Neuronal stem cell (in vitro differentiated cells): ENCODE data around the gene CDC40.

Source experiments
- DNase-seq: peaks from one replicate; pipeline ENCODE4 v3.0.0-alpha.2; 2013; ENCODE audit warnings: low spot score
- H2AFZ ChIP-seq: one replicate; pipeline ENCODE4 v1.6.1; 2013; ENCODE audit warnings: mild to moderate bottlenecking, low read length, inconsistent platforms
- H2AK5ac ChIP-seq: 2 replicates; pipeline ENCODE4 v1.6.1; 2013; ENCODE audit warnings: low read depth, mild to moderate bottlenecking, inconsistent platforms, low read length, moderate library complexity, mixed read lengths
- H2BK120ac ChIP-seq: 2 replicates; pipeline ENCODE4 v1.6.1; 2013; ENCODE audit warnings: low read depth, mild to moderate bottlenecking, inconsistent platforms, low read length, moderate library complexity, mixed read lengths
- H2BK12ac ChIP-seq: one replicate; pipeline ENCODE4 v1.6.1; 2013; ENCODE audit warnings: low read length, inconsistent platforms
- H2BK15ac ChIP-seq: 2 replicates; pipeline ENCODE4 v1.6.1; 2013; ENCODE audit warnings: mild to moderate bottlenecking, low read length, inconsistent platforms, mixed read lengths
- H2BK5ac ChIP-seq: one replicate; pipeline ENCODE4 v1.6.1; 2013; ENCODE audit warnings: inconsistent platforms, mild to moderate bottlenecking, low read length, moderate library complexity
- H3K14ac ChIP-seq: one replicate; pipeline ENCODE4 v1.6.1; 2013; ENCODE audit warnings: low read length, inconsistent platforms
- H3K18ac ChIP-seq: 2 replicates; pipeline ENCODE4 v1.6.1; 2013; ENCODE audit warnings: low read length, inconsistent platforms
- H3K23ac ChIP-seq: 2 replicates; pipeline ENCODE4 v1.6.1; 2013; ENCODE audit warnings: low read depth, mild to moderate bottlenecking, mixed read lengths, low read length, inconsistent platforms; ENCODE audit not compliant: poor library complexity
- H3K27ac ChIP-seq: replicated peaks from 3 replicates; pipeline ENCODE4 v1.5.1; 2013; ENCODE audit warnings: low read length, inconsistent platforms
- H3K27me3 ChIP-seq, 3 experiments: 2 replicates each; pipeline ENCODE4 v1.6.1; 2013; ENCODE audit warnings: low read length in 3 of 3, mild to moderate bottlenecking in 2 of 3, inconsistent platforms in 1 of 3, low read depth in 1 of 3, mixed read lengths in 1 of 3, moderate library complexity in 1 of 3; ENCODE audit not compliant: control insufficient read depth in 3 of 3, insufficient read depth in 3 of 3
- H3K36me3 ChIP-seq, 2 donors: replicated peaks in 1 of 2; 2 replicates each; pipeline ENCODE4 v1.6.1; 2013; ENCODE audit warnings: low read length in 2 of 2; ENCODE audit not compliant: control insufficient read depth in 2 of 2, insufficient read depth in 2 of 2
- H3K4ac ChIP-seq: 2 replicates; pipeline ENCODE4 v1.6.1; 2013; ENCODE audit warnings: inconsistent platforms, mild to moderate bottlenecking, low read length, moderate library complexity
- H3K4me1 ChIP-seq, 2 donors: 1 replicate in 1 of 2; 2 replicates in 1 of 2; pipeline ENCODE4 v1.6.1; 2013; ENCODE audit warnings: low read length in 2 of 2, low read depth in 1 of 2; ENCODE audit not compliant: control insufficient read depth in 2 of 2, insufficient read depth in 1 of 2
- H3K4me2 ChIP-seq: one replicate; pipeline ENCODE4 v1.6.1; 2013; ENCODE audit warnings: mild to moderate bottlenecking, low read length, inconsistent platforms; ENCODE audit not compliant: insufficient read depth, poor library complexity, severe bottlenecking
- H3K4me3 ChIP-seq, 2 donors: 2 replicates each; pipeline ENCODE4 v1.5.1; 2013; ENCODE audit warnings: low read length in 2 of 2, mild to moderate bottlenecking in 2 of 2, inconsistent platforms in 1 of 2, moderate library complexity in 1 of 2
- H3K79me1 ChIP-seq: one replicate; pipeline ENCODE4 v1.6.1; 2013; ENCODE audit warnings: low read depth, mild to moderate bottlenecking, inconsistent platforms, low read length, moderate library complexity
- H3K9ac ChIP-seq: one replicate; pipeline ENCODE4 v1.6.1; 2013; ENCODE audit warnings: mild to moderate bottlenecking, low read depth, low read length, inconsistent platforms; ENCODE audit not compliant: poor library complexity
- H3K9me3 ChIP-seq, 2 donors: replicated peaks in 1 of 2; 2 replicates each; pipeline versions ENCODE3 to v1.6.1; 2013; ENCODE audit warnings: low read length in 2 of 2, mild to moderate bottlenecking in 2 of 2, inconsistent platforms in 1 of 2, low read depth in 1 of 2, mixed read lengths in 1 of 2, moderate library complexity in 1 of 2; ENCODE audit not compliant: control insufficient read depth in 2 of 2, insufficient read depth in 1 of 2
- H4K8ac ChIP-seq: one replicate; pipeline ENCODE4 v1.6.1; 2013; ENCODE audit warnings: low read depth, mild to moderate bottlenecking, inconsistent platforms, low read length, moderate library complexity
- H4K91ac ChIP-seq: one replicate; pipeline ENCODE4 v1.6.1; 2013; ENCODE audit warnings: low read length, low read depth, mild to moderate bottlenecking, inconsistent platforms; ENCODE audit not compliant: poor library complexity
- WGBS, 2 donors: extraction: QIAGEN DNeasy Blood & Tissue Kit; methylation state at CpG; one replicate each; pipeline ENCODE4 v1.1.7; 2013; ENCODE audit warnings: missing lambda C conversion rate in 2 of 2, mixed read lengths in 1 of 2; ENCODE audit not compliant: insufficient read length in 2 of 2, insufficient replicate concordance in 1 of 2; ENCODE audit errors: extremely low coverage in 2 of 2; 5-methylcytosine and 5-hydroxymethylcytosine counted together

CDC40 gene

DNA sequence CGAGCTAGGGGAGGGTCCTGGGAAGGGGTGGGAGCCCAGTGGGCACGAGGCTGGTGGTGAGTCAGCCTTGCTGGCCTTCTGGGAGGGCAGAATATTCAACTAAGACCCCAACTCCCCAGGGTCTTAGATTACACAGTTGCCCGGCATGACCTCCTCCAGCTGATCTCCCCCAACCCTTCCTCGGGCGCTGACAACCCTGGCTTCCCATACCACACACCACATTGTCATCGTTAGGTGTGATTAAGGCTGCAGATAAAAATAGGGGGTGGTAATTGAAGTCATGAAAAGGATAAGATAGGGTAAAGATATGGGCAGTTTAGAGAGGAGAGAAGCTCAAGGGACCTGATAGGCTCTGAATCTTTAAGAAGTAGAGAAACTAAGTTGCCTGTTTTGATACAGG is 10.5 kb downstream of the CDC40 start:
- Histone ChIP-seq H3K4ac (no peak overlapping the region), H3K14ac (no peak overlapping the region), H3K18ac (no peak overlapping the region), H3K79me1 (peaks cover 1% of the 10 kb centered on the region), H2BK5ac (no peak overlapping the region), H3K4me1 (no peaks in the 10 kb centered on the region), H3K4me2 (no peak overlapping the region), H2BK15ac (no peak overlapping the region), H2BK120ac (no peak overlapping the region), H4K91ac (no peak overlapping the region), H3K9ac (no peak overlapping the region), H3K4me3 (no peak overlapping the region), H3K23ac (no peak overlapping the region), H2AFZ (no peak overlapping the region), H3K9me3 (peaks cover 0 to 2% of the 10 kb centered on the region in 2 donors), H4K8ac (no peak overlapping the region), H3K36me3 (peaks cover 0 to 20% of the 10 kb centered on the region in 2 donors), H2BK12ac (no peak overlapping the region), H3K27me3 (no peaks in the 10 kb centered on the region), H3K27ac (no peak overlapping the region), H2AK5ac (no peak overlapping the region)
- no peak for DNase-seq
- WGBS, 2 donors, result no CpG with 5 or more reads among the region's 6 CpGs

DNA sequence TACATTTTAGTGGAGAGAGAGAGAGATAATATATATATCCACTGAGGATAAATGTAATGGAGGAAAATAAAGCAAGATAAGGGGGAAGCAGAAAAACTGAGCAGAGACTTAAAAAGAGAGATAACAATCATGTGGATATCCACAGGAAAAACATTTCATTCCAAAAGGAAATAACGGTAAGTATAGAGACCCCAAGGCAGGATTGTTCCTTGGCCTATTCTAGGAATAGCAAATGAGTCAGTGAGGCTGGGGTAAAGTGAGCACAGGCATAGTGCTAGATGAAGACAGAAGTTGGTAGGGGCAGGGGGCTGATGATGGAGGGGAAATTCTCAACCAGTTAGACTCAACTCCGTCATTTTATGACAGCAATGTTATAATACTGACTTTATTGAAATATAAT is 11.2 kb downstream of the CDC40 start:
- Histone ChIP-seq H3K4me2 (no peak overlapping the region), H2BK15ac (no peak overlapping the region), H2BK12ac (no peak overlapping the region), H3K9ac (no peak overlapping the region), H4K91ac (no peak overlapping the region), H2AFZ (no peak overlapping the region), H3K27me3 (no peaks in the 10 kb centered on the region), H4K8ac (no peak overlapping the region), H3K9me3 (peaks cover 0 to 2% of the 10 kb centered on the region in 2 donors), H3K4me3 (no peak overlapping the region), H3K18ac (no peak overlapping the region), H3K36me3 (peaks cover 0 to 20% of the 10 kb centered on the region in 2 donors), H3K79me1 (peaks cover 1% of the 10 kb centered on the region), H3K4me1 (no peaks in the 10 kb centered on the region), H3K23ac (no peak overlapping the region), H3K14ac (no peak overlapping the region), H2BK120ac (no peak overlapping the region), H3K4ac (no peak overlapping the region), H2AK5ac (no peak overlapping the region), H3K27ac (no peak overlapping the region), H2BK5ac (no peak overlapping the region)
- no peak for DNase-seq
- WGBS, 2 donors, result no CpG with 5 or more reads among the region's 2 CpGs

DNA sequence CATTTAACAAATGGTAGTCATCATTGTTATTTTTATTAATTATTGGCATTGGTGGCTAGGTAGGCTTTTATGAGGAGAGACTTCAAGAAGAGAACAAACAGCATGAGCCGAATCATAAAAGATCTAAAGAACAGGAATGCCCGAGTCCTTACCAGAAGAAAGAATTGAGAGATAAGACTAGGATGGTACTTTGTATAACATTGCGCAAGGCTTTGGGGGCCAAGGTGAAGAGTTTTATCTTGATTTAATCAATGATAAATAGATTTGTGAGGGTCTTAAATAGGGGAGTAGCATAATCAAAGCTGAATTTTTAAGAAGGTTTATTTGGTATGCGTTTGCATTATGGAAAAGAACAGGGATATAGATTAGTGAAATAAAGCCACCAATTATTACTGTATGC is 15.4 kb downstream of the CDC40 start:
- Histone ChIP-seq H2BK120ac (no peak overlapping the region), H2BK5ac (no peak overlapping the region), H3K14ac (no peak overlapping the region), H2AK5ac (no peak overlapping the region), H3K4me2 (no peak overlapping the region), H3K27ac (no peak overlapping the region), H3K18ac (no peak overlapping the region), H3K4ac (no peak overlapping the region), H3K27me3 (no peaks in the 10 kb centered on the region), H3K4me3 (no peak overlapping the region), H3K4me1 (no peaks in the 10 kb centered on the region), H2BK12ac (no peak overlapping the region), H4K8ac (no peak overlapping the region), H3K36me3 (peaks cover 0 to 25% of the 10 kb centered on the region in 2 donors), H3K9me3 (peaks cover 0 to 2% of the 10 kb centered on the region in 2 donors), H3K79me1 (peaks cover 1% of the 10 kb centered on the region), H3K23ac (no peak overlapping the region), H3K9ac (no peak overlapping the region), H4K91ac (no peak overlapping the region), H2BK15ac (no peak overlapping the region), H2AFZ (no peak overlapping the region)
- no CpG with 5 or more reads among the region's 4 CpGs for WGBS, 2 donors
- DNase-seq, result no peak

DNA sequence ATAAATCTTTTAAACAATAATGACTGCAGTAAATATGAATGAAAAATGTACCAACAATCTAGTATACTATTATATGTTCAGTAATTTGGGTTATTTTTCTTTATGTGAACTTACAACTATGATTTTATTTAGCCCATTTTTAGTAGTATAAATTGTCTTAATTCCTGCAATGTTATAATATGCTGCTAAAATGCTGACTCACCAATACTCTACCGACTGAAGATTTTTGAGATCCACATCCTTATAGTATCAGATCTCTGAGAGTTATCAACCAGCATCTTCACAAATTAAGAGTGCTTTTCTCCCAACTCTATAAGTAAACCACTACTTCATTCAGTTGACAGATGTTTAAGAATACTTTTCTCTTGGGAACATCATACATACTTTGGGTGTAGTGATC is 16.6 kb downstream of the CDC40 start:
- no peak overlapping the region for H3K9ac ChIP-seq
- no CpG with 5 or more reads among the region's 1 CpG for WGBS, 2 donors
- H2BK120ac ChIP-seq, result no peak overlapping the region
- peaks cover 0 to 2% of the 10 kb centered on the region in 2 donors for H3K9me3 ChIP-seq
- no peak overlapping the region for H3K27ac ChIP-seq
- H3K23ac ChIP-seq, result no peak overlapping the region
- H2BK15ac ChIP-seq, result no peak overlapping the region
- no peak overlapping the region for H3K14ac ChIP-seq
- no peak overlapping the region for H4K91ac ChIP-seq
- no peak overlapping the region for H3K18ac ChIP-seq
- H2BK12ac ChIP-seq, result no peak overlapping the region
- H2AFZ ChIP-seq, result no peak overlapping the region
- no peak overlapping the region for H3K4me3 ChIP-seq
- H3K4me1 ChIP-seq, result peaks cover 0 to 3% of the 10 kb centered on the region in 2 donors
- no peak overlapping the region for H3K4ac ChIP-seq
- H3K79me1 ChIP-seq, result no peaks in the 10 kb centered on the region
- peaks cover 0 to 25% of the 10 kb centered on the region in 2 donors for H3K36me3 ChIP-seq
- H2AK5ac ChIP-seq, result no peak overlapping the region
- no peak overlapping the region for H4K8ac ChIP-seq
- DNase-seq, result no peak
- H3K4me2 ChIP-seq, result no peak overlapping the region
- no peak overlapping the region for H2BK5ac ChIP-seq
- H3K27me3 ChIP-seq, result no peaks in the 10 kb centered on the region
